HG03439 (cell line): ENCODE data around the gene NKPD1.

Experiments used
- ATAC-seq: cut with Tn5 transposase; IDR thresholded peaks from one replicate; pipeline ENCODE4 v1.9.1; 2021; ENCODE audit warnings: mild to moderate bottlenecking, moderate library complexity; ENCODE audit not compliant: unreplicated experiment

NKPD1 gene

GRCh38 chr19:45156751-45157150 is 4.0 kb downstream of the NKPD1 start:
- ATAC-seq = no peak

- no peak for ATAC-seq
Observed at GRCh38 chr19:45156011-45156630, 4.7 kb downstream of the NKPD1 start.

GRCh38 chr19:45154064-45154827 is 6.5 kb downstream of the NKPD1 start:
- ATAC-seq = no peak

- ATAC-seq = no peak
Observed at GRCh38 chr19:45153339-45154063, 7.3 kb downstream of the NKPD1 start.

- no peak for ATAC-seq
Observed at GRCh38 chr19:45152504-45153338, 8.1 kb downstream of the NKPD1 start.

- no peak for ATAC-seq
Observed at GRCh38 chr19:45151821-45152503, 8.8 kb downstream of the NKPD1 start.

GRCh38 chr19:45151320-45151719 is 9.5 kb downstream of the NKPD1 start:
- no peak for ATAC-seq

GRCh38 chr19:45150751-45151281 is 10.0 kb downstream of the NKPD1 start:
- ATAC-seq = no peak

GRCh38 chr19:45150180-45150579 is 10.6 kb downstream of the NKPD1 start:
- ATAC-seq = no peak

- ATAC-seq = no peak
Observed at GRCh38 chr19:45149129-45149528, 11.7 kb downstream of the NKPD1 start.

- ATAC-seq = no peak
Observed at GRCh38 chr19:45147835-45148676, 12.7 kb downstream of the NKPD1 start.

- ATAC-seq = no peak
Observed at GRCh38 chr19:45146741-45147205, 14.0 kb downstream of the NKPD1 start.

- no peak for ATAC-seq
Observed at GRCh38 chr19:45146251-45146650, 14.5 kb downstream of the NKPD1 start.

- no peak for ATAC-seq
Observed at GRCh38 chr19:45145270-45146189, 15.3 kb downstream of the NKPD1 start.

GRCh38 chr19:45144431-45145269 is 16.1 kb downstream of the NKPD1 start:
- ATAC-seq = no peak

GRCh38 chr19:45142726-45143110 is 18.1 kb downstream of the NKPD1 start:
- ATAC-seq = no peak

GRCh38 chr19:45142016-45142725 is 18.6 kb downstream of the NKPD1 start:
- no peak for ATAC-seq
